Measurements from ENCODE around the gene CSF2.
"Not testable (repeated sequence)": the region's sequence is repeated elsewhere in the genome, so short reads cannot be mapped to it uniquely, and the experiment has no call there.

CSF2 gene

DNA sequence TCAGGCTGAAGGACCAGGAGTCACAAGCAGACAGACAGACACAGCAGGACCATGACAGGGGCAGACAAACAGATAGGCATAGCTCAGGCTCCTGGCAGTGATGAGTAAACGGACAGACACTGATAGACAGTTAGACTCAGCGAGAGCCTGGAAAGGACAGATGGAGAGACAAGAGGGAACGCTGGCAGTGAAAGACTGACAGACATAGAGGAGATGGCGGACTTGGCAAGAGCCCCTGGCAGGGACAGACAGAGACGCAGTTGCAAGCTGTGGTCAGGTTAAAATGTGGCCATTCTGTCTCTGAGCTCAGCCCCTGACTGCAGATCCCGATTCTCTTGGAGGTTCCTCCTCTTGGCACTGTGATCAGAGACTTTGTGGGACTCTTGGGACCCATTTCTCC, 13.6 kb downstream of the CSF2 start:
- DNase-seq, result no peak

DNA sequence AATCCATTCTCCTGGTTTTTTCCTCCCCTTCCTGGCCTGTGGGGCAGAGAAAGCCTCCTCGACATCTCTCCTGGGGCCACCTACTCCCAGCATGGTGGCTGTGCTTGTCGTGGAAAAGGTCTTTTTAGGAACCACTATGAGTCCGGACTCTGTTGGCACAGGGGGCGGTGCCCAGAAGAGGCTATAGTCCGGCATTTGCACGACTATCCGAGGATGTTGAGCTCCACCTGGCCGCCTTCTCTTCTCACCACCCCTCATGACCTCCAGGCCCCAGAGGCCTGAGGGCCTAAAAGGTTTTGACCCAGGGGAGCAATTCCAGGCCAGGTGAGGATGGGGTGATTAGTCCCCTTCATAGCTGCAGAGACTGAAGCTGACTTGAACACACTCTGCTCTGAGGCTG, 14.1 kb downstream of the CSF2 start:
- no peak for DNase-seq

DNA sequence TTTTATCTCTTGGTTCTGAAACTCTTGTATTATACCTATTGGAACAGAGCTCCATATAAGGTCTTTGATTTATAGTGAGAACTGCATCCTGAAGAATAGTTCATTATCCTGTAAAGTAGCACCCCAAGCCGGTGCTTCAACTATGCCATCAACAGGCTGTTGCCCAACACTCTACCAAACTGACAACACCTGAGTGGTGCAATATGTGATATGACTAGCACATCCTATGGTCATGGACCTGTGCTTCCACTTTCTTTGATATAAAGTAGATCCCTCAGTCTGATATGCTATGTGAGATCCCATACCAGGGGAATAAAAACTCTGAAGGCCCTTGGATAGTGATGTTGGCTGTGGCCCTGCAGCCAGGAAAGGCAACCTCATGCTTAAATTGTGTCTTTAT, 15.8 kb downstream of the CSF2 start:
- DNase-seq, result no peak

DNA sequence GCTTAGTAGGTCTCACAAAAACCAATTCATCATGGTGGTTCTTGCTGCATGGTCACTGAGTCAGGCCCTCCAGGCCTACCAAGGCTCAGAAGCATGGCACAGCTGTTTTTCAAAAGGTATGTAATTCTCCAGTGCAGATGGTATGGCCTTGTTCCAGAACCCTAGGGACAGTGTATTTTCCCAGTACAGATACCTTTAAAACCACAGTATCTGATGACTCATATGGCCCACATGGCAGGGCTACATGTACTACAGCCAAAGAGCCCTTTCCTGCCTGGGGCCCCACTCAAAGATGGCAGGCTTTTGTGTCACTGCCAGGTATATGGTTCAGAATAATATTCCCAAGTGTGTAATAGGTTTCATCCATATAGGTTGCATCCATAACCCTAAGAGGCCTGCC, 16.5 kb downstream of the CSF2 start:
- no peak for DNase-seq

- DNase-seq, result no peak
Measured at GRCh38 chr5:132093271-132093670, 19.7 kb downstream of the CSF2 start.

GRCh38 chr5:132094393-132095076, 20.9 kb downstream of the CSF2 start:
- DNase-seq, result no peak

- DNase-seq, result no peak
Measured at GRCh38 chr5:132095077-132095410, 21.5 kb downstream of the CSF2 start.

GRCh38 chr5:132095424-132095972, 21.9 kb downstream of the CSF2 start:
- no peak for DNase-seq

- DNase-seq, result no peak
Measured at GRCh38 chr5:132096904-132097303, 23.3 kb downstream of the CSF2 start.

DNA sequence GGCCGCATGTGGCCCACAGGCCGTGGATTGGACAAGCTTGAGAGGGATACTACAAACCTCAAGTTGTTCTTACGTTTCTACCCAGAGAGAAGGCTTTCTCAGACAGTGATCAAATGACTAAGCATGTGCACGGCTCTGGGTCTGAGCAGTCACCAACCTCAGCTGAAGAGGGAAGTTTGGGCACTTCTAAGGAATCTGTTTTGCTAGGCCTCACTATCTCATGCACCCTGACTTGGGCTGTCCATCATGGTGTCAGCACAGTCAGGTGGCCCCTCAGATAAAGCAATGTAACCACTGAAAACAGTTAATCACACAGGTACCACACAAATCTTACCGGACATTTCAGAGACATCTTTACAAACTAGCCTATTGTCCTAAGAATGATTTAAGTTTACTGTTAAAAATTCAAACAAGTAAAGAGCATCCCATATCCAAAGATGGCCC, 24.6 kb downstream of the CSF2 start:
- DNase-seq, result no peak

- no peak for DNase-seq
Measured at GRCh38 chr5:132098621-132099020, 25.0 kb downstream of the CSF2 start.

- no peak for DNase-seq
Measured at GRCh38 chr5:132099076-132099748, 25.6 kb downstream of the CSF2 start.

GRCh38 chr5:132099905-132100304, 26.3 kb downstream of the CSF2 start:
- no peak for DNase-seq

GRCh38 chr5:132100672-132101261, 27.2 kb downstream of the CSF2 start:
- DNase-seq, result no peak

- no peak for DNase-seq
Measured at GRCh38 chr5:132101385-132101880, 27.8 kb downstream of the CSF2 start.

GRCh38 chr5:132102101-132102701, 28.6 kb downstream of the CSF2 start:
- DNase-seq, result no peak

DNA sequence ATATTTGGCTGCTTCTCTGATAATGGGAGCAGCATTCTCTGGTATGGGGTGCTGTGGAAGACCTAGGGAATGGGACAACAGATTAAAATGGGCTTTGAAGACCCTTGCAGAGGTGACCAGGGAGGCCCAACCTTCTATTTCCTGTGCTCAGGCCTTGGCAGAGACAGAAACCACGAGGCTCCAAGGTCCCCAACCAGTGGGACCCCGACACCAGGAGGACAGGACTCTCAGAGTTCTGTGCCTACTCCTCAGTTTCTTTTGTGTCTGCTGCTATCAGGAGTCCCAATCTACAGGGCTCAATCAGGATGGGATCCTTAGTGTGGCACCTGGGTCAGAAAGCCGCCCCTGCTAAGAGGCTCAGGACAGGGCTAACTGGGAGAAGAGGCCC, 29.3 kb downstream of the CSF2 start:
- DNase-seq, result no peak

DNA sequence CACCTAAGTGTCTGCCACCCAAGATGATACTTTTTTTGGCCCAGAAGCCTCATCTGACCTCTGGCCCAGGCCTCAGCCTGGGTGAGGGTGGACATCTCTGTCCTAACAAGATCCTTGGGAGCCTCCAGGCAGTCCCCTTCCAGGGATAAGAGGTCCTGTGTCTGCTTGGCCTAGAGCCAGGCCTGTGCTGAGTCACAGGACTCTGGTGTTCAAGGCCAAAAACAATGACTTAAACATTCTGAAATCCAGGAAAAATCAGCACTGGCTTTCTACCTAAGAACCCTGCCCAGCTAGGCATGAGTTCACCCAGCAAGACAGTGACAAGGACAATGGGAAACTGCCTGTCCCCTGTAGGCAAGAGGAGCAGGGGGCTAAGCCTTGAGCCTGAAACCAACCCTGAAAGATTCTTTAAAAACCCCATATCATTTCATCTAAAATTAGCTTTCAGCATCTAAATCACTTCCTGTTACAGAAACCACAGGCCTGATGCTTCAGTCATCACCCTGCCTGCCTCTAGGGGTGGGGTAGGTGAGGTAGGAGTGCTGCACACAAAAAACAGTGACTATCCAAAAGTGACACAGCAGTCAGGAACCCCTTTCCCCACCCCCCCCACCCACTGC, 29.9 kb downstream of the CSF2 start:
- DNase-seq, result no peak

DNA sequence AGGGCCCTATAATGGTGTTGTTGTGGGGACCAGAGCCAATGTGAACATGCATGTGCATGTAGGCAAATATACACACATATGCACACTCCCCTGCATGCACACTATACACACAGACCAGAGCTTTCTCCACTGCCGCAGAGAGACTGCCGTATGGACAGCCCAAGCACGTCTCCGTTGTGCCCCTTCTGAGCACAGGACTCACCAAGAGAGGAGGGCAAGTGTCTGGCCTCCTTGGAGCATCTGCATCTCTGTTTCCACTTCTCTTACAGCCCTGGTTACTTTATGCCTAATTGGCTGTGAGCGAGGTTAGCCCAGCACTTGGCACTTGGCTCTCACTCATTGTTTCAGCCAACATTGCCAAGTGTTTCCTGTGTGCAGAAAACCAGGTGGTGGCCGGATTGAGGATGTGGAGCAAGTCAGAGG, 30.4 kb downstream of the CSF2 start:
- no peak for DNase-seq

DNA sequence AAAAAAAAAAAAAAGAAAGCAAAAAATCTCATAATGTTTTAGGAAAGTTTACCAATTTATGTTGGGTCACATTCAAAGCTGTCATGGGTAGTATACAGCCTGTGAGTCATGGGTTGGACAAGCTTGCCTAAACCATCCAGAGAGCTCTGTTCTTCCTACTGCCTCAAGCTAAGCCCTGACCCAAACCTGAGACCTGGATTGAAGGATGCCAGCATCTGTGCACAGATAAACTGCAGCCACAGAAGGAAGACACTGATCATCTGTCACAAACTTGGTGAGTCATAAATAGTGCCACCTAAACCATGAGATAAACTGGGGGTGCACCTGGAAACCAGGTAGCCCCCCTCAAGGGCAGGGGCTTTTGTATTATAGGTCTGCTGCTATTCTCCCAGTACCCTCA, 31.0 kb downstream of the CSF2 start:
- no peak for DNase-seq

DNA sequence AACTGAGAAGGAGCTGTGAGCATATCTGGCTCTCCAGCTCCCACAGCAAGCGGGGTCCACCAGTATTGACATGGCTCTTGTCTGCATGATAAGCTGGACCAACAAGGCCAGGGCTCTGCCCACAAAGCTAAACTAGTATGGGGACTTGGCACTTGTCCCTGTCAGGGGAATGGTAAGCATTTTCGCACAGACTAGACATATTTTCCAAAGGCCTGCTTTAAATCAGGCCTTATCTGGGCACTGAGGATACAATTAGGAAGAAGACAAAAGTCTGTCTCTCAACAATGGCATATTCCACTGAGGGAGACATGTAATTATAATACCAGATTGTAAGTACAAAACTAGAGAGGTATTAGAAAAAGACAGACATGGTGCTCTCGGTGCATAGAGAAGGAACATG, 32.1 kb downstream of the CSF2 start:
- no peak for DNase-seq

GRCh38 chr5:132108495-132108894, 34.9 kb downstream of the CSF2 start:
- not testable (repeated sequence) for DNase-seq

DNA sequence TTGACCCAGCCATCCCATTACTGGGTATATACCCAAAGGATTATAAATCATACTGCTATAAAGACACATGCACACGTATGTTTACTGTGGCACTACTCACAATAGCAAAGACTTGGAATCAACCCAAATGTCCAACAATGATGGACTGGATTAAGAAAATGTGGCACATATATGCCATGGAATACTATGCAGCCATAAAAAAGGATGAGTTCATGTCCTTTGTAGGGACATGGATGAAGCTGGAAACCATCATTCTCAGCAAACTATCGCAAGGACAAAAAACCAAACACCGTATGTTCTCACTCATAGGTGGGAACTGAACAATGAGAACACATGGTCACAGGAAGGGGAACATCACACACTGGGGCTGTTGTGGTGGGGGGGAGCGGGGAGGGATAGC, 35.4 kb downstream of the CSF2 start:
- not testable (repeated sequence) for DNase-seq
